Amniotic stem cell (primary cell): ENCODE measurements around the gene NDUFS3.
"Not testable (repeated sequence)": the region's sequence is repeated elsewhere in the genome, so short reads cannot be mapped to it uniquely, and the experiment has no call there.

Source experiments
- DNase-seq: peaks from one replicate; lab custom pipeline; 2025; lab: John Stamatoyannopoulos, UW

The NDUFS3 gene

DNA sequence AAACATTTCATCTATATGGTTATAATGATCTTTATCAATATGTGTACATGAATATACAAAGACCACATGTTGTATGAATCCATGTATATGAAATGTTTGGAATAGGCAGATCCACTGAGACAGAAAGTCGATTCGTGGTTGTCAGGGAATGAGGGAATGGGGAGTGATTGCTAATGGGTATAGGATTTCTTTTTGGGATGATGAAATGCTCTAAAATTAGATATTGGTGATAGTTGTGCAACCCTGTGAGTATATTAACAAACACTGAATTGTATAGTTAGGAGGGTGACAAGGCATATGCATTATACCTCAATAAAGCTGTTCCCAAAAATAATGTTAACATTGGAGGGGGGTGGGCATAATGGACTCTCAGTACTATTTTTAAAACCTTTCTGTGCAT, 18.4 kb upstream of the NDUFS3 start:
- DNase-seq: no peak

DNA sequence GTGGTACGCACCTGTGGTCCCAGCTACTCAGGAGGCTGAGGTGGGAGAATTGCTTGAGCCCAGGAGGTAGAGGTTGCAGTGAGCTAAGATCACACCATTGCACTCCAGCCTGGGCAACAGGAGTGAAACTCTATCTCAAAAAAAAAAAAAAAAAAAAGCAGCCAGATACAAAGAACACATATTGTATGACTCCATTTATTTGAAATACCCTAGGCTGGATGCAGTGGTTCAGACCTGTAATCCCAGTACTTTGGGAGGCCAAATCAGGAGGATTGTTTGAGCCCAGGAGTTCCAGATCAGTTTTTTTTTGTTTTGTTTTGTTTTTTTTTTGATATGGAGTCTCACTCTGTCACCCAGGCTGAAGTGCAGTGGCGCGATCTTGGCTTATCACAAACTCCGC, 16.5 kb upstream of the NDUFS3 start:
- DNase-seq: not testable (repeated sequence)

DNA sequence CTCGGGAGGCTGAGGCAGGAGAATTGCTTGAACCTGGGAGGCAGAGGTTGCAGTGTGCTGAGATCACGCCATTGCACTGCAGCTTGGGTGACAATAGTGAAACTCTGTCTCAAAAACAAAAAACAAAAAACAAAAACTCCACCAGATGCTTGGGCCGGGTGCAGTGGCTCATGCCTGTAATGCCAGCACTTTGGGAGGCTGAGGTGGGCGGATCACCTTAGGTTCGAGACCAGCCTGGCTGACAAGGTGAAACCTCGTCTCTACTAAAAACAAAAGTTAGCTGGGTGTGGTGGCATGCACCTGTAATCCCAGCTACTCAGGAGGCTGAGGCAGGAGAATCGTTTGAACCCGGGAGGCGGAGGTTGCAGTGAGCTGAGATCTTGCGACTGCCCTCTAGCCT, 14.5 kb upstream of the NDUFS3 start:
- not testable (repeated sequence) for DNase-seq

DNA sequence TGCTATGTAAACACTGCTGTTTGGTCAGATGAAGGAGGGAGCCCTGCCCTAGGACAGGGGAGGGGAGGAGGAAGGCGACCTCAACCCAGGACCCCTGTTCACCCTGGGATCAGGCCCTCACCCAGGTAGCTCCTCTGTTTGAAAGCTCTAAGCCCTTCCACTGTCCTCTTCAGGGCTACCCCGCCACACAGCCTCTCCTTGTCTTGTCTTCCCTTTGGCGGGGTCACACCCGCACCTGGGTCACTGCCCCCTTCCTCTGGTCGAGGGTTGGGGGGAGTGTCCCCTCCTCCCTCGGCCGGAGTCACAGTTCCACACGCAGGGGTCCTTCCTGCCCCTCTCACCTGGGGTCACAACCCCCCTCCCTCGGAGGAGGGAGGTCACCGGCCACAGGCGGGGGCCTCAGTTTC, 13.9 kb upstream of the NDUFS3 start:
- no peak for DNase-seq

DNA sequence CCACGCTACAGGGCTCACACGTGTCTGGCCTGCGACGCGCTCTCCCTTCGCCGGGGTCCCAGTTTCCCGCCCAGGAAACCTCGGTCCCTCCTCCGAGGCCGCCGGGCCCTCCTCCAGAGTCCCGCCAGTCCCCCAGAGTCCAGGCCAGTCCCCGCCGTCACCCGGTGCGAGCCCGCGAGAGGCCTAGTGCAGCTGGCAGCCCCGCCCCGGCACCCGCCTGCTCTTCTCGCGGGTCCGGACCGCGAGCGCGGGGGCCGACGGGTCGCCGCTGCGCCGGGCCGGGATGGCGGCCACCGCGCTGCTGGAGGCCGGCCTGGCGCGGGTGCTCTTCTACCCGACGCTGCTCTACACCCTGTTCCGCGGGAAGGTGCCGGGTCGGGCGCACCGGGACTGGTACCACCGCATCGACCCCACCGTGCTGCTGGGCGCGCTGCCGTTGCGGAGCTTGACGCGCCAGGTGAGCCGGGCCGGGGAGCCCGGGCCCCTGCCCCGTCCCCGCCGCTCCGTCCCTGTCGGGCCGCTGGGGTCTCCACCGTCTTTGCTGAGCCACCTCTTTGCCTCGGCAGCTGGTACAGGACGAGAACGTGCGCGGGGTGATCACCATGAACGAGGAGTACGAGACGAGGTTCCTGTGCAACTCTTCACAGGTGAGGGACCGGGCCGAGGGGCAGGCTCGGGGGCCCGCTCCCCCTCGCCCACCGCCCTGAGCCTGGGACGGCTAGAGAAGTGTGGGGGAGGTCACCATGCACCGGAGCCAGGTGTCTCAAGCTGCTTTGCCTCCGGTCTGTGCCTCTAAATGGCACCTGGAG, 13.3 kb upstream of the NDUFS3 start, which contains the start of gene PTPMT1:
Gene PTPMT1, plus strand, starts transcription at position 260 of the 809 bp plus-strand sequence. Its CDS starts 24 bp downstream, at position 284.
- DNase-seq: peak; percentile 27

DNA sequence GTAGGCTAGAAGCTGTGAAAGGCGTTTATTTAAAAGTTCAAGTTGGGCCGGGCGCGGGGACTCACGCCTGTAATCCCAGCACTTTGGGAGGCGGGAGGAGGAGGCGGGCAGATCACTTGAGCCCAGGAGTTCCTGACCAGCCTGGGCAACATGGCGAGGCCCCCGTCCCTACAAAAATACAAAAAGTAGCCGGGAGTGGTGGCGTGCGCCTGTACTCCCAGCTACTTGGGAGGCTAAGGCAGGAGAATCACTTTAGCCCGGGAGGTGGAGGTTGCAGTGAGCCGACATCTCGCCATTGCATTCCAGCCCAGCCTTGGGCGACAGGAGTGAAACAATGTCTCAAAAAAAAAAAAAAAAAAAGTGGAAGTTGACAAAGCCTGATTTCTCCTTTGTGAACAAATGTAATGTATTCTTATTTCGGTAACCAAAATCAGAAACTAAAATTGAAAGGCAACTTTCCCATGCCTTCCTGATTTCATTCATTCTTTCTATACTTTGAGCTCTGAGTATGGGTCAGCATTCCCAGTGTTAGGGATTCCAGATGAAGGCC, 12.7 kb upstream of the NDUFS3 start:
- no peak for DNase-seq

DNA sequence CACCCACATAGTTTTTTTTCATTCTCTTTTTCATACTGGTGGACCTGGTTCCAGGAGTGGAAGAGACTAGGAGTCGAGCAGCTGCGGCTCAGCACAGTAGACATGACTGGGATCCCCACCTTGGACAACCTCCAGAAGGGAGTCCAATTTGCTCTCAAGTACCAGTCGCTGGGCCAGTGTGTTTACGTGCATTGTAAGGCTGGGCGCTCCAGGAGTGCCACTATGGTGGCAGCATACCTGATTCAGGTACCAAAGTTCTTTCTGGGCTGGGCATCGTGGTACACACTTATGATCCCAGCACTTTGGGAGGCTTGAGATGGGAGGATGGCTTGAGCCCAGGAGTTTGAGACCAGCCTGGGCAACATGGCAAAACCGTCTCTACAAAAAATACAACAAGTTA, 9.2 kb upstream of the NDUFS3 start:
- no peak for DNase-seq

DNA sequence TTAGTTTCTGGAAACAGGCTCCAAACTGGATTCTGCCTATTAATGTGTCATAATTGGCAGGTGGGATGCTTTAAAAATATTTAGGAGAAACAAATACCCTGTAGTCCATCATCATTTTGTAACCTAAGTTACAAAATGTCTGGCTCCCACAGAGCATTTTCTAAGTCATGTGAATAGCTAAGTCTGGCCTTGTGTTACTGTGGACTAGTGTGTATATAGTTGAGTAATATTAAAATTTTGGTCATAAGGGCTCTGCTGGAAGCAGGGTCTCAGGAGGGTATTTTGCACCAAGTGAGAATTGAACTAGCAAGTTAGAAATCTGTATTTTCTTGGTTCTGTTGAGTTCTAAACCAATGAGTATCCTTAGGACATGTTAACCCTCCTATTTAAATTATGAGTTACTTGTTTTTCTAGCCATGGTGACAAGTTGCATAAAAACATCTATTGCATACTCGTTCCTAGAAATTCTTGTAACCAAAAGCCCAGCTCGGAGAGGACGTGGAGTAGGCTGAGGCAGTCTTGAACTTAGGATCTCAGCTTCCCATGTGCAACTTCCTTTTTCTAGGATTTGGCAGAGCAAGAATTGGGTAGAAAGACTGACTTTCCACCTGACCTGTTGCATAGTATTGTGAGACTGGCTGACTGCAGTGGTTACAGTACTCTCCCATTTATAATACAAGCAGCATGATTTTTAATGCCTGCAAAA, 8.1 kb upstream of the NDUFS3 start:
- DNase-seq: no peak

DNA sequence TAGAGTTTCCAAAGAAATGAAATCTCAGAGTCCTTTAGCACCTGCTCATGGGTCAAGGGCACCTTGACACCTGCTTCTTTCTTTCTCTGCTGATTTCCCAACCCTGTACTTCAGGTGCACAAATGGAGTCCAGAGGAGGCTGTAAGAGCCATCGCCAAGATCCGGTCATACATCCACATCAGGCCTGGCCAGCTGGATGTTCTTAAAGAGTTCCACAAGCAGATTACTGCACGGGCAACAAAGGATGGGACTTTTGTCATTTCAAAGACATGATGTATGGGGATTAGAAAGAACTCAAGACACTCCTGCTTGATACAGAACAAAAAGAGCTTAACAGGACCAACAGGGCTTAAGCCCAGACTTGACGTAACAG, 7.5 kb upstream of the NDUFS3 start:
- DNase-seq: no peak

DNA sequence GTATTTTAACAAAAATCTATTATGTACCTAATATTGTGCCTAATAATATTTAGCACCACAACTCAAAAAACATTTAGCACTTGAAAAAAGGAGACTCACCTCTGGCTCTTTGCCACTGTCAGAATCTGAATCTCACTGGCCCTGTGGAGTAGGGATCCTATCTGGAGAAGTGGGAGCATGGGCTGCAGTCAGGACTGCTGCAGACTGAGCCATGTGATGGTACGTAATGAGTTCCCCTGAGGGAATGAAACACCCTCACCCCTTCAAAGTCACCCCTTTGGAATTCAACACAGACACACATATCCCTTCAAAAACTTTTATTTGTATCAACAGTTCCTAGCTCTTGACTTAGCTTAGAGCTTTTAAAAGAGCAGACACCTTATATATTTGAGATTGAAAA, 7.0 kb upstream of the NDUFS3 start:
- no peak for DNase-seq

DNA sequence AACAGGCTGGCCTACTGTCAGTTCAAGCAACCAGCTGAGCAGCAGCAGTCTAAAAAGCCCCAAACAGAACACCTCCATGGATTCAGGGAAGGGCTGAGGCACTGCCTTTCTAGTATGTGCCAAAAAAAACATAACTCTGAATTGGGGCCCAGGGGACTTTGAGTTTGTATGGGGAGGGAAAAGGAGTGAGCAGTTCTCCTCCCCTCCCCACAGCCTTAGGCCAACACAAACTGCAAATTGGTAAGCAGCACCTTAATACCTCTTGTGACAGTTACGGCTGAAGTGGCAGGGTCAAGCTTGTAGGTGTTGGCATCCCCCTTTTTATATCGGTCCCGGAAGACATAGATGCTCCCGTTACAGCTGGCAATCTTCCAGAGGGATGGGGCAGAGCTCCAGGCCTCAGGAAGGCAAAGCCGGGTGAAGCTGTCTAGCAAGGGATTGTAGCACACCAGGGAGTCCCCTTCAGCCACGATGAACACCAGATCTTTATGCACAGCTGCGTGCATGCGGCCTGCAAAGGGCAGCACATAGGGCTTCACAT, 6.1 kb upstream of the NDUFS3 start:
- DNase-seq: no peak

DNA sequence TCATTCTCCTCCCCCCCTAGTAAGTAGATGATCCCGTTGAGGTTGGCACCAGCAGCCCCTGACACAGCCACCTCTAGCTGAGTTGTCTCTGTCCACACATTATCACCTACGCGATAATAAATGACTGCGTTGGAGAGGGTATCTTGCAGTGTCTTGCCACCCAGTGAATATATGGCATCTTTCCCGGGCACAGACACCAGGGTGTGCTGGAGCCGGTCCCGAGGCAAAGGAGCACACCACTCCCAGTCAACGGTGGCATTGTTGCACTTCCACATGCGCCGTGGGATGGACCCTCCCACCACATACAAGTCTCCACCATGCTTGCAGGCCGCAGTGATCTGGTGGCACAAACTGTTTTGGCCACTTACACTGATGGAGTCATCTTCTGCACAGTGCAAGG, 5.6 kb upstream of the NDUFS3 start:
- no peak for DNase-seq

DNA sequence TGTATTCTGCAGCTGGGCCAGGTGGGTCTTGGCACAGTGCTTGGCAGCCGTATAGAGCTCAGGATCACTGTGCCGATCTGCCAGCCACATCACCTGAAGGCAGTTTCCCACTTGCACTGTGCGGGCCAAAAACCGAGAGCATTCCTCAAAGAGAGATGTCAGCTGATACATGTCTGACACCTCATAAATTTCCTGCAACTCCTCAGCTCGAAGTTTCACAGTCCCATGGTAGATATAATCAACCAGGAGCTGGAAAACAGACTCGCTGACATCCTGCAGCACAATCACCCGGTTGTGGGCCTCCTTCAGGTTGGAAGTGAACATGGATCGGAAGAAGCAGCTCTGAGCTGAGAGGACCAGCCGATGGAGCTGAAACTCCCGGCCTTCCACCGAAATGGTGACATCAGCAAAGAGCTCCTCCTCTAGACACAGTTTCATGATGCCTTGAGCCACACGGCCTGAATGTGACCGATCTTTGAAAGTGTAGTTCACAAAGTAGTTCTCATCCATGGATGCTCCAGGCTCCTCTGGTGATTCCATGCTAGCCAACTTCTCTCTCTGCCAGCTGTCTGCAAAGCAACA, 1.3 kb upstream of the NDUFS3 start:
- no peak for DNase-seq

DNA sequence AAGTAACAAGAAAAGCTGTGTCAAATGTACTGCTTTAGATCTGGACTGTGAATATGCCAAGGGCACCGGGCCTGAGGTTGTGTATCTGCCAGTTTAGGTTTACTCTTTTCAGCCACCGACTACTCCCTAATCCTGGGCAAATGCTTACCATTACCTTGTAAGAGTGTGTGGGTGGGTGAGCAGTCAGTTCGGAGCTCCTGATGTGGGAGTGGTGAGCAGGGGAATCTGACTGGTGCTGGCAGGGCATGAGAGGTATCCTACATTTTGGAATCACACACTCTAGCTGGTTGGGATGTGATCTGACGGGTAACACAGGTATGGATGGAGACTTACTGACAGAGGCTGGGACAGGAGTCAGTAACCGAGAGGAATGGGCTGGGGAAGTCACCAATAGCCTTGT, 5.0 kb downstream of the NDUFS3 start:
- no peak for DNase-seq

DNA sequence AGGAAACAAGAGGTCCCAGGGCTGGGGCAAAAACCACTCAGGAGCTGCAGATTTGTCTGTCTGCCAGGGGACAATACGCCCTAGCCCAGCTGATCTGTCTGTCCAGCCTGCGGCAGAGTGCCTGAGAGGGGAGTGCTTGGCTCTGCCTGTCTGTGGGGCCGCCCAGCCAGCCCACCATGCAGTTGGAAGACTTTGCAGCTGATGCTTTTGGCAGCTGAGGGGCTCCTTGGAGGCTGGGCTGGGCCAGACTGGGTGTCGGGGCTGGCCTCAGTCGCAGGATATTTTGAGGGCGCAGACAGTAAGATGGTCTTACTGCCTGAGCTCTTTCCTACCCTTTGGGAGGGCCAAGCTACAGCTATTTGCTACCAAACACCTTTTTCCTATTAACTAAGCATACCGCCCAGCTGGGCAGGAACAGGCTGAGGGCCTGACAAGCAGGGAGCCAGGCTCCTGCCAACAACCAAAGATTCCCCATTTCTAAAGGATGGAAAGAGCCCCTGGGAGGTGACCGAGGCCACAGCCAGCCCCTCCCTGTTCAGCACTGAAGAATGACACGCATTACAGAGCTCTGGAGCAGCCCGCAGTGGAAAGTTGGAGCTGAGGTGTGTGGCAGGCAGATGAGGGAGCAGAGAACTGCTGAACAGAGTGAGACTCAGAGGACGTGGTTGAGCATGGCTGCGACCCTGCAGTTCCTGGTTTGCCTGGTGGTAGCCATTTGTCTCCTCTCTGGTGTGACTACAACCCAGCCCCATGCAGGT, 7.4 kb downstream of the NDUFS3 start, which contains the start of gene FAM180B:
Gene FAM180B, plus strand, starts transcription at position 581 of the 758 bp plus-strand sequence. Its CDS starts 91 bp downstream, at position 672.
- no peak for DNase-seq

DNA sequence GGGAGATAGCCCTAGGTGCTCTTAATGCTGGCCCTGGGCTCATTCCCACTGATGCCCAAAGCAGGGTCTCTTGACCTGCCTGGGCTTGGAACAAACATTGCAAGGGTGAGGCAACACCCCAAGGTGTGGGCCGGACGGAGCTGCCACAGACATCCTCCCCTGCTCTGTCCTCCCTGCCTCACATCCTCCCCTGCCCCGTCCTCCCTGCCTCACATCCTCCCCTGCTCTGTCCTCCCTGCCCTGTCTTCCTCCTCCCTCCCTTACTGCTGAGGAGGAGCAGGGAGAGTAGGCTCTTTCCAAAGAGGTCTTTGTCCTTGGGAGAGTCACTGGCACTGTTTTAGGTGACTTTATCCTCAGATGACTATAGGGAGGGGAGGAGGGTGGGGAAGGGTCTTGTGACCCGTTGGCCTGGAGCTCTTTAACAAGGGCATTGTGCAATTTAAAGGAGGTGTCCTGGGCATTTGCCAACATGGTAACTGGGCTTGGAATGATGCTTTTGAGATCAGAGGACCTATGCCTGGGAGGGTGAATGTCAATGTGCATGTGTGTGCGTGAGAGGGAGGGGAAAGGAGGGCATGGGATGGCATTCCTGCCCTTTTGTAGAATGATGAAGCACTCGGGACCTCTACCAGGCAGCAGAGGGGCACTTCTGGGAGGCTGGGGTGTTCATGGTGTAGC, 8.3 kb downstream of the NDUFS3 start:
- DNase-seq: no peak

DNA sequence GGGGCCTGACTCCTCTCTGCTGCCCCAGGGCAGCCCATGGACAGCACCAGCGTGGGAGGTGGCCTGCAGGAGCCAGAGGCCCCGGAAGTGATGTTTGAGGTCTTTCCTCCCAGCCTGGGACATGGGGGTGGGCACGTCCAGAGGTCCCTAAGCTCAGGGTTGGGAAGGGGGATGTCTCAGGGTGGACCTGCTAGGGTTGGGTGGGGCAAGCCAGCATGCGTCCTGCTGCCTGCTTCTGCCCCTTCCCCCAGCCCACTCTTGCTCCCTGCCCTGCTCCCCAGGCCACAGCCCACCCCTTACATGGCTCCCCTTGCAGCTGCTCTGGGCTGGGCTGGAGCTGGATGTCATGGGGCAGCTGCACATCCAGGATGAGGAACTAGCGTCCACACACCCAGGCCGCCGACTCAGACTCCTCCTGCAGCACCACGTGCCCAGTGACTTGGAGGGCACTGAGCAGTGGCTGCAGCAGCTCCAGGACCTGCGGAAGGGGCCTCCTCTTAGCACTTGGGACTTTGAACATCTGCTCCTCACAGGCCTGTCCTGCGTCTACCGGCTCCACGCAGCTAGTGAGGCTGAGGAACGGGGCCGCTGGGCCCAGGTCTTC, 9.0 kb downstream of the NDUFS3 start:
- no peak for DNase-seq

DNA sequence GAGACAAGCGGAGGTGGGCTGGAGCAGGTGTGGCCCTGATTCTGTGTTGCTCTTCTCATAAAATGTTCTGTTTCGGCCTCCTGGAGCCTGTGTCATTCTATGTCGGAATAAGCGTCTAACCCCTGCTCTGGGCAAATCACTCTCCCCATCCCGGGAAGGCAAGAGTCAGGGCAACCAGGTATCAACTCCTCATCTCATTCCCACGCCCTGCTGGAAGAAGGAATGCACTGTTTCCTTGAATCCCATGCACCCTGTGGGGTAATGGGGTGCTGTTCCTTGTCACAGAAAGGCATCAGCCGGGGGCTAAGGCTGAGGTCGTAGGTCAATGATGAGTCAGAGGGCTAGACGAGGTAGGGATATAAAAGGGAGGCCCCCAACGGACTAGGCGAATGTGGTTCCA, 10.2 kb downstream of the NDUFS3 start:
- no peak for DNase-seq

DNA sequence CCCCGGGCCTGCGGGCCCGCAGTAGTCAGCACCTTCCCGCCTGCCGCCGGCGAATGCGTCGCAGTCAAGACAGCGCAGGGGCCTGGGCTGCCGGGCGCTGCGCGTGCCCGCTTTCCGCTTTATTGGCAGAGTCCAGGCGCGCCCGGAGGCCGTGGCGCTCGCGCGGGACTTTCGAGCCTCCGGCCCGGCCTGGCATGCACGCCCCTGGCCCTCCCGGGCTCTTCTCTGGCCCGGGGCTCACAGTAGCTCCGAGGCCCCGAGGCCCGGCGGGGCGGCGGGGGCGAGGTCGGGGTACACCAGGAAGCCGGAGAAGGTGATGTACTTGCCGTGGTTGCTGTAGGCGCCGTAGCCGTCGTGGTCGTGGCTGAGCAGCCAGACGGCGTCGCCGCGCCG, 10.7 kb downstream of the NDUFS3 start:
- DNase-seq: no peak

DNA sequence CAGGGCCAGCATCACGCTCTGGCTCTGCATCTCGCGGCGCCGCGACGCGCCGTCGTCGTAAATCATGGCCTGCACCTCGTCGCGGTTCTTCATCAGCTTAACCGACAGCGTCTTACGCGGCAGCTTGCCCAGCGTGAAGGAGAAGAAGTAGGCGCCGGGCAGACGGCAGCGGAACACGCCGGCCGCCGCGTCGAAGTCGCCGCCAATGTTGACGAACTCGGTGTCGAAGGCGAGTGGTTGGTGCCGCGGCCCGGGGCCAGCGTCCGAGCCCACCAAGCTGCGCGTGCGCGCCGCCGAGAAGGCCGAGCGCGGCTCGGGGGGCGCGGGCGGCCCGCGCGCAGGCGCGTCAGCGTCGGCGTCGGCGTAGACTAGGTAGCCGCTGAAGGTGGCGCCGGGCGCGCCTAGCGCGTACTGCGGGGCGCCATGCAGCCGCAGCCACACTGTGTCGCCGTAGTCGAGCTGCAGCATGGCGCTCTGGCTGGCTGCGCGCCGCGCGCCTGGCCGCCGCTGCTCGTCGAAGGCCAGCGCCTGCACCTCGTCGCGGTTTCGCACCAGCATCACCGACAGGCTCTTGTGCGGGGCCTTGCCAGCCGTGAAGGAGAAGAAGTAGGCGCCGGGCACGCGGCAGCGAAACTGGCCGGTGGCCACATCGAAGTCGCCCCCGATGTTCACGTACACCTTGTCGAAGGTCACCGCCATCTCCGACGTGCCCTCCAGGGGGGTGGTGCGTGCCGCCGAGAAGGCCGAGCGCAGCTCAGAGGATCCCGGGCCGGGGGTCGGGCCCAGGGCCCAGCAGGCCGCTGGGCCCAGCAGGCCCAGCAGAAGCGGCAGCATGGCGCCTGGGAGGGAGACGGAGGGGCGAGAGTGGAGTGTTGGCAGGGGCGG, 11.3 kb downstream of the NDUFS3 start:
- DNase-seq: no peak
